HEK293 (cell line): ENCODE results near the gene PIGB.

Experiments used
- CTCF ChIA-PET: fragments of 350-600 bp; formaldehyde crosslinking; extraction: SDS; loops from one replicate; lab custom pipeline; 2021; ENCODE audit warnings: antibody characterized with exemption; lab: Yijun Ruan, JAX
- POLR2A ChIA-PET: fragments of 300-600 bp; formaldehyde crosslinking; extraction: SDS; loops from one replicate; lab custom pipeline; 2020; ENCODE audit warnings: antibody characterized with exemption, inconsistent platforms; lab: Yijun Ruan, JAX
- H3K27ac ChIP-seq: fragments of 200-500 bp; sonication (Bioruptor generic); 2 replicates; pipeline ENCODE4 v1.5.1; 2014; ENCODE audit warnings: low read depth, low read length, control low read depth, inconsistent platforms; ENCODE audit errors: extremely low read depth
- H3K36me3 ChIP-seq, 2 experiments: fragments of 200-500 bp in 1 of 2; sonication (Bioruptor generic) in 1 of 2; 1 replicate in 1 of 2; 2 replicates in 1 of 2; pipeline ENCODE4 v1.5.1; 2014 to 2017; ENCODE audit warnings: inconsistent platforms in 2 of 2, low read length in 2 of 2; ENCODE audit not compliant: control insufficient read depth in 2 of 2, insufficient read depth in 1 of 2
- H3K4me1 ChIP-seq: fragments of 200-500 bp; sonication (Bioruptor generic); 2 replicates; pipeline ENCODE4 v1.5.1; 2014; ENCODE audit warnings: mild to moderate bottlenecking, low read length, inconsistent platforms; ENCODE audit not compliant: control insufficient read depth, insufficient read depth
- H3K4me3 ChIP-seq: 2 replicates; pipeline ENCODE4 v1.5.1; 2011; ENCODE audit warnings: low read depth, mild to moderate bottlenecking, control low read depth, low read length, moderate library complexity
- H3K9me3 ChIP-seq: fragments of 200-500 bp; sonication (Bioruptor generic); 2 replicates; pipeline ENCODE4 v1.5.1; 2014; ENCODE audit warnings: low read depth, low read length, inconsistent platforms; ENCODE audit not compliant: control insufficient read depth, insufficient read depth
- AEBP2 ChIP-seq: fragments of 450-650 bp; formaldehyde crosslinking; IDR thresholded peaks from 2 replicates; pipeline ENCODE4 v1.5.1; 2016; ENCODE audit warnings: missing biosample characterization, missing genetic modification characterization, borderline replicate concordance
- FEZF1 ChIP-seq: fragments of 450-650 bp; formaldehyde crosslinking; IDR thresholded peaks from 2 replicates; pipeline ENCODE4 v1.5.1; 2016; ENCODE audit warnings: missing biosample characterization, missing genetic modification characterization
- PRDM1 ChIP-seq: fragments of 450-650 bp; formaldehyde crosslinking; IDR thresholded peaks from 2 replicates; pipeline ENCODE4; 2016; ENCODE audit warnings: missing biosample characterization, missing genetic modification characterization
- SP7 ChIP-seq: fragments of 450-650 bp; formaldehyde crosslinking; IDR thresholded peaks from 2 replicates; pipeline ENCODE4 v1.5.1; 2016; ENCODE audit warnings: missing biosample characterization, missing genetic modification characterization
- ZBTB48 ChIP-seq: fragments of 450-650 bp; formaldehyde crosslinking; IDR thresholded peaks from 2 replicates; pipeline ENCODE4 v1.5.1; 2016; ENCODE audit warnings: missing biosample characterization, missing genetic modification characterization
- ZFHX2 ChIP-seq: fragments of 450-650 bp; formaldehyde crosslinking; conservative IDR thresholded peaks from 2 replicates; pipeline ENCODE4 v1.5.1; 2016; ENCODE audit warnings: missing biosample characterization, missing genetic modification characterization
- ZFP41 ChIP-seq: fragments of 450-650 bp; formaldehyde crosslinking; IDR thresholded peaks from 2 replicates; pipeline ENCODE4 v1.5.1; 2016; ENCODE audit warnings: missing biosample characterization, missing genetic modification characterization, borderline replicate concordance
- ZNF121 ChIP-seq: fragments of 450-650 bp; formaldehyde crosslinking; IDR thresholded peaks from 2 replicates; pipeline ENCODE4 v1.5.1; 2016; ENCODE audit warnings: missing biosample characterization, missing genetic modification characterization
- ZNF175 ChIP-seq: fragments of 450-650 bp; formaldehyde crosslinking; IDR thresholded peaks from 2 replicates; pipeline ENCODE4 v1.5.1; 2016; ENCODE audit warnings: missing biosample characterization, missing genetic modification characterization
- ZNF223 ChIP-seq: fragments of 450-650 bp; formaldehyde crosslinking; IDR thresholded peaks from 2 replicates; pipeline ENCODE4 v1.5.1; 2016; ENCODE audit warnings: missing biosample characterization, missing genetic modification characterization
- ZNF311 ChIP-seq: fragments of 450-650 bp; formaldehyde crosslinking; IDR thresholded peaks from 2 replicates; pipeline ENCODE4 v1.5.1; 2017; ENCODE audit warnings: missing biosample characterization, missing genetic modification characterization, borderline replicate concordance
- ZNF335 ChIP-seq: fragments of 450-650 bp; formaldehyde crosslinking; conservative IDR thresholded peaks from 2 replicates; pipeline ENCODE4 v1.5.1; 2016; ENCODE audit warnings: missing biosample characterization, missing genetic modification characterization
- ZNF341 ChIP-seq: fragments of 450-650 bp; formaldehyde crosslinking; IDR thresholded peaks from 2 replicates; pipeline ENCODE4; 2016; ENCODE audit warnings: low read depth, missing biosample characterization, missing genetic modification characterization
- ZNF366 ChIP-seq: fragments of 450-650 bp; formaldehyde crosslinking; conservative IDR thresholded peaks from 2 replicates; pipeline ENCODE4 v1.5.1; 2016; ENCODE audit warnings: missing biosample characterization, missing genetic modification characterization
- ZNF398 ChIP-seq: fragments of 450-650 bp; formaldehyde crosslinking; IDR thresholded peaks from 2 replicates; pipeline ENCODE4 v1.5.1; 2017; ENCODE audit warnings: missing biosample characterization, missing genetic modification characterization
- ZNF510 ChIP-seq: fragments of 450-650 bp; formaldehyde crosslinking; IDR thresholded peaks from 2 replicates; pipeline ENCODE4 v1.5.1; 2018; ENCODE audit warnings: mild to moderate bottlenecking, missing genetic modification characterization, missing biosample characterization; ENCODE audit not compliant: insufficient replicate concordance
- ZNF513 ChIP-seq: fragments of 450-650 bp; IDR thresholded peaks from 2 replicates; pipeline ENCODE4 v1.5.1; 2018; ENCODE audit warnings: missing biosample characterization, missing genetic modification characterization
- ZNF514 ChIP-seq: fragments of 450-650 bp; formaldehyde crosslinking; IDR thresholded peaks from 2 replicates; pipeline ENCODE4 v1.5.1; 2016; ENCODE audit warnings: missing biosample characterization, missing genetic modification characterization
- ZNF561 ChIP-seq: fragments of 450-650 bp; IDR thresholded peaks from 2 replicates; pipeline ENCODE4 v1.5.1; 2018; ENCODE audit warnings: missing biosample characterization, missing genetic modification characterization, borderline replicate concordance
- ZNF626 ChIP-seq: fragments of 450-650 bp; sonication (Bioruptor Pico); formaldehyde crosslinking; IDR thresholded peaks from 2 replicates; pipeline ENCODE4 v1.5.1; 2018; ENCODE audit warnings: missing biosample characterization, missing genetic modification characterization, inconsistent platforms
- ZNF629 ChIP-seq: fragments of 450-650 bp; formaldehyde crosslinking; IDR thresholded peaks from 2 replicates; pipeline ENCODE4 v1.5.1; 2017; ENCODE audit warnings: missing biosample characterization, missing genetic modification characterization
- ZNF660 ChIP-seq: fragments of 450-650 bp; IDR thresholded peaks from 2 replicates; pipeline ENCODE4 v1.5.1; 2018; ENCODE audit warnings: missing biosample characterization, mild to moderate bottlenecking, missing genetic modification characterization
- ZNF707 ChIP-seq: fragments of 450-650 bp; formaldehyde crosslinking; IDR thresholded peaks from 2 replicates; pipeline ENCODE4 v1.5.1; 2016; ENCODE audit warnings: missing biosample characterization, missing genetic modification characterization
- ZNF76 ChIP-seq: fragments of 450-650 bp; formaldehyde crosslinking; IDR thresholded peaks from 2 replicates; pipeline ENCODE4; 2016; ENCODE audit warnings: low read depth, missing biosample characterization, missing genetic modification characterization, borderline replicate concordance
- ZNF791 ChIP-seq: fragments of 450-650 bp; formaldehyde crosslinking; IDR thresholded peaks from 2 replicates; pipeline ENCODE4 v1.5.1; 2016; ENCODE audit warnings: missing biosample characterization, missing genetic modification characterization
- ZNF830 ChIP-seq: fragments of 450-650 bp; IDR thresholded peaks from 2 replicates; pipeline ENCODE4 v1.5.0; 2018; ENCODE audit warnings: missing biosample characterization, missing genetic modification characterization, low read depth, mild to moderate bottlenecking, moderate library complexity
- ZNF843 ChIP-seq: fragments of 450-650 bp; formaldehyde crosslinking; IDR thresholded peaks from 2 replicates; pipeline ENCODE4 v1.5.1; 2016; ENCODE audit warnings: missing biosample characterization, missing genetic modification characterization
- ZSCAN30 ChIP-seq: fragments of 450-650 bp; IDR thresholded peaks from 2 replicates; pipeline ENCODE4 v1.5.1; 2018; ENCODE audit warnings: missing biosample characterization, mild to moderate bottlenecking, missing genetic modification characterization, moderate library complexity
- ZXDB ChIP-seq: fragments of 450-650 bp; formaldehyde crosslinking; IDR thresholded peaks from 2 replicates; pipeline ENCODE4 v1.5.1; 2016; ENCODE audit warnings: missing biosample characterization, missing genetic modification characterization
- TF ChIP-seq, protein P1 (sequence below): fragments of 450-650 bp; formaldehyde crosslinking; IDR thresholded peaks from 2 replicates; pipeline ENCODE4 v1.5.1; 2016; ENCODE audit warnings: missing biosample characterization, missing genetic modification characterization
- TF ChIP-seq, protein P2 (sequence below): fragments of 450-650 bp; formaldehyde crosslinking; IDR thresholded peaks from 2 replicates; pipeline ENCODE4 v1.5.1; 2016; ENCODE audit warnings: missing biosample characterization, missing genetic modification characterization

Gene PIGB

GRCh38 chr15:55282284-55282833 is 36.7 kb upstream of the PIGB start:
- no peak overlapping the region for H3K4me3 ChIP-seq
- ChIA-PET POLR2A (no interaction called here), CTCF (interaction anchor here (0.6 to 1.2 kb wide), 4 partner anchors 42 to 537 kb away, joined by 3 to 4 read pairs (median 3); no protein-coding TSS in a partner anchor)
- peak overlapping the region; percentile 11; the same call in 1 of the 2 replicates for H3K27ac ChIP-seq
- H3K36me3 ChIP-seq: no peaks in the 10 kb centered on the region
- H3K4me1 ChIP-seq: peaks cover 6% of the 10 kb centered on the region
- H3K9me3 ChIP-seq: no peaks in the 10 kb centered on the region
- TF ChIP-seq ZNF513 (tag by site-specific recombination) (no peak), ZNF626 (tag by site-specific recombination) (no peak), ZFHX2 (tag by site-specific recombination) (no peak), ZNF366 (tag by site-specific recombination) (0 out of 2 replicates have a peak, but pooled peaks have one; percentile 16), ZNF791 (no peak), ZNF707 (tag by site-specific recombination) (no peak), ZNF514 (tag by site-specific recombination) (no peak), ZNF335 (tag by site-specific recombination) (peak; percentile 50), SP7 (tag by site-specific recombination) (peak; percentile 53), AEBP2 (tag by site-specific recombination) (no peak), ZNF561 (tag by site-specific recombination) (no peak), ZBTB48 (tag by site-specific recombination) (0 out of 2 replicates have a peak, but pooled peaks have one; percentile 17), ZSCAN30 (no peak), ZNF398 (tag by site-specific recombination) (peak; percentile 65), ZNF76 (tag by site-specific recombination) (no peak), ZFP41 (tag by site-specific recombination) (no peak), ZNF843 (peak; percentile 33; the same call in 1 of the 2 replicates), ZNF223 (no peak), ZNF830 (no peak), ZNF629 (tag by site-specific recombination) (0 out of 2 replicates have a peak, but pooled peaks have one; percentile 28), ZNF660 (tag by site-specific recombination) (0 out of 2 replicates have a peak, but pooled peaks have one; percentile 39), PRDM1 (tag by site-specific recombination) (no peak), ZNF175 (tag by site-specific recombination) (no peak), ZNF510 (no peak), ZXDB (tag by site-specific recombination) (peak; percentile 56; the same call in 1 of the 2 replicates), ZNF311 (tag by site-specific recombination) (no peak), FEZF1 (tag by site-specific recombination) (0 out of 2 replicates have a peak, but pooled peaks have one; percentile 8), ZNF341 (tag by site-specific recombination) (0 out of 2 replicates have a peak, but pooled peaks have one; percentile 18), ZNF121 (tag by site-specific recombination) (no peak)
- TF ChIP-seq, protein P1, sequence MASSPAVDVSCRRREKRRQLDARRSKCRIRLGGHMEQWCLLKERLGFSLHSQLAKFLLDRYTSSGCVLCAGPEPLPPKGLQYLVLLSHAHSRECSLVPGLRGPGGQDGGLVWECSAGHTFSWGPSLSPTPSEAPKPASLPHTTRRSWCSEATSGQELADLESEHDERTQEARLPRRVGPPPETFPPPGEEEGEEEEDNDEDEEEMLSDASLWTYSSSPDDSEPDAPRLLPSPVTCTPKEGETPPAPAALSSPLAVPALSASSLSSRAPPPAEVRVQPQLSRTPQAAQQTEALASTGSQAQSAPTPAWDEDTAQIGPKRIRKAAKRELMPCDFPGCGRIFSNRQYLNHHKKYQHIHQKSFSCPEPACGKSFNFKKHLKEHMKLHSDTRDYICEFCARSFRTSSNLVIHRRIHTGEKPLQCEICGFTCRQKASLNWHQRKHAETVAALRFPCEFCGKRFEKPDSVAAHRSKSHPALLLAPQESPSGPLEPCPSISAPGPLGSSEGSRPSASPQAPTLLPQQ (tag by site-specific recombination): no peak
- TF ChIP-seq, protein P2, sequence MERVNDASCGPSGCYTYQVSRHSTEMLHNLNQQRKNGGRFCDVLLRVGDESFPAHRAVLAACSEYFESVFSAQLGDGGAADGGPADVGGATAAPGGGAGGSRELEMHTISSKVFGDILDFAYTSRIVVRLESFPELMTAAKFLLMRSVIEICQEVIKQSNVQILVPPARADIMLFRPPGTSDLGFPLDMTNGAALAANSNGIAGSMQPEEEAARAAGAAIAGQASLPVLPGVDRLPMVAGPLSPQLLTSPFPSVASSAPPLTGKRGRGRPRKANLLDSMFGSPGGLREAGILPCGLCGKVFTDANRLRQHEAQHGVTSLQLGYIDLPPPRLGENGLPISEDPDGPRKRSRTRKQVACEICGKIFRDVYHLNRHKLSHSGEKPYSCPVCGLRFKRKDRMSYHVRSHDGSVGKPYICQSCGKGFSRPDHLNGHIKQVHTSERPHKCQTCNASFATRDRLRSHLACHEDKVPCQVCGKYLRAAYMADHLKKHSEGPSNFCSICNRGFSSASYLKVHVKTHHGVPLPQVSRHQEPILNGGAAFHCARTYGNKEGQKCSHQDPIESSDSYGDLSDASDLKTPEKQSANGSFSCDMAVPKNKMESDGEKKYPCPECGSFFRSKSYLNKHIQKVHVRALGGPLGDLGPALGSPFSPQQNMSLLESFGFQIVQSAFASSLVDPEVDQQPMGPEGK (tag by site-specific recombination): 0 out of 2 replicates have a peak, but pooled peaks have one; percentile 18
